NCI-H1092 (cell line): Measurements from ENCODE around the gene SLC26A8.
"Not testable (repeated sequence)": the region's sequence is repeated elsewhere in the genome, so short reads cannot be mapped to it uniquely, and the experiment has no call there.

Experiments
- DNase-seq: peaks from one replicate; lab custom pipeline; 2025; lab: John Stamatoyannopoulos, UW

The SLC26A8 gene

GRCh38 chr6:35909571-35909970 is 114.9 kb downstream of the SLC26A8 start:
- not testable (repeated sequence) for DNase-seq

- DNase-seq: not testable (repeated sequence)
Observed at GRCh38 chr6:35908753-35909401, 115.6 kb downstream of the SLC26A8 start.

GRCh38 chr6:35907750-35908149 is 116.7 kb downstream of the SLC26A8 start:
- no peak for DNase-seq

- no peak for DNase-seq
Observed at GRCh38 chr6:35906499-35906846, 118.0 kb downstream of the SLC26A8 start.

- no peak for DNase-seq
Observed at GRCh38 chr6:35905841-35906498, 118.5 kb downstream of the SLC26A8 start.

- no peak for DNase-seq
Observed at GRCh38 chr6:35905141-35905785, 119.2 kb downstream of the SLC26A8 start.

GRCh38 chr6:35903679-35904078 is 120.8 kb downstream of the SLC26A8 start:
- DNase-seq: no peak

GRCh38 chr6:35900448-35900847 is 124.0 kb downstream of the SLC26A8 start:
- DNase-seq: no peak

- DNase-seq: no peak
Observed at GRCh38 chr6:35898003-35898402, 126.4 kb downstream of the SLC26A8 start.

- DNase-seq: no peak
Observed at GRCh38 chr6:35897486-35897885, 127.0 kb downstream of the SLC26A8 start.

- DNase-seq: no peak
Observed at GRCh38 chr6:35897036-35897435, 127.4 kb downstream of the SLC26A8 start.

GRCh38 chr6:35896228-35896627 is 128.2 kb downstream of the SLC26A8 start:
- DNase-seq: no peak

- DNase-seq: no peak
Observed at GRCh38 chr6:35895560-35895959, 128.9 kb downstream of the SLC26A8 start.

- no peak for DNase-seq
Observed at GRCh38 chr6:35894776-35895175, 129.7 kb downstream of the SLC26A8 start.
